ENCODE measurements around the gene CARHSP1. TPM values are rescaled to one million over a fixed set of nuclear protein-coding genes. Genes with fewer than 3 reads are reported as not detected.

Gene CARHSP1
- total RNA-seq, 1 donor from 2014 or later, result 61.5 TPM

GRCh38 chr16:8882725-8883377 lies 14.0 kb upstream of the CARHSP1 start:
- no peak overlapping the region for H3K9ac ChIP-seq (ENCODE audit: low read length)
- Mint-ChIP-seq H3K4me1 (ENCODE audit: low read depth, unreplicated experiment) (peaks cover 27% of the 10 kb centered on the region), H3K27ac (ENCODE audit: unreplicated experiment) (peak overlapping the region; percentile 47), H3K36me3 (ENCODE audit: low read depth, unreplicated experiment) (peaks cover 11% of the 10 kb centered on the region), H3K27me3 (ENCODE audit: low read depth, unreplicated experiment) (no peaks in the 10 kb centered on the region), H3K4me3 (ENCODE audit: unreplicated experiment) (no peak overlapping the region), H3K9me3 (ENCODE audit: unreplicated experiment) (no peaks in the 10 kb centered on the region)
- H3K27ac ChIP-seq (ENCODE audit: low read depth, low read length), result no peak overlapping the region
- no peak for DNase-seq (ENCODE audit: low read depth)
- no peaks in the 10 kb centered on the region for H3K9me3 ChIP-seq (ENCODE audit: insufficient read depth, low read depth, low read length)
- no peaks in the 10 kb centered on the region for H3K36me3 ChIP-seq (ENCODE audit: insufficient read depth, low read length)
- TF ChIP-seq CTCF (IDR thresholded peaks at IDR 0.05; ENCODE audit: insufficient read depth, low read depth, low read length), result no peak
- no peak for TF ChIP-seq EZH2 (IDR thresholded peaks at IDR 0.05; ENCODE audit: insufficient read depth, low read length)
- peaks cover 31% of the 10 kb centered on the region for H4K20me1 ChIP-seq (ENCODE audit: insufficient read depth, low read length)
- peaks cover 42% of the 10 kb centered on the region for H3K4me1 ChIP-seq (ENCODE audit: insufficient read depth, low read length)
- no peaks in the 10 kb centered on the region for H3K79me2 ChIP-seq (ENCODE audit: insufficient read depth, low read length)
- FAIRE-seq, result no peak
- H2AFZ ChIP-seq (ENCODE audit: low read depth, low read length), result no peak overlapping the region
- H3K4me2 ChIP-seq (ENCODE audit: low read length), result no peak overlapping the region
- no peak overlapping the region for H3K4me3 ChIP-seq (ENCODE audit: insufficient read depth, low read depth, low read length)
- no peaks in the 10 kb centered on the region for H3K27me3 ChIP-seq (ENCODE audit: insufficient read depth, low read length)

DNA sequence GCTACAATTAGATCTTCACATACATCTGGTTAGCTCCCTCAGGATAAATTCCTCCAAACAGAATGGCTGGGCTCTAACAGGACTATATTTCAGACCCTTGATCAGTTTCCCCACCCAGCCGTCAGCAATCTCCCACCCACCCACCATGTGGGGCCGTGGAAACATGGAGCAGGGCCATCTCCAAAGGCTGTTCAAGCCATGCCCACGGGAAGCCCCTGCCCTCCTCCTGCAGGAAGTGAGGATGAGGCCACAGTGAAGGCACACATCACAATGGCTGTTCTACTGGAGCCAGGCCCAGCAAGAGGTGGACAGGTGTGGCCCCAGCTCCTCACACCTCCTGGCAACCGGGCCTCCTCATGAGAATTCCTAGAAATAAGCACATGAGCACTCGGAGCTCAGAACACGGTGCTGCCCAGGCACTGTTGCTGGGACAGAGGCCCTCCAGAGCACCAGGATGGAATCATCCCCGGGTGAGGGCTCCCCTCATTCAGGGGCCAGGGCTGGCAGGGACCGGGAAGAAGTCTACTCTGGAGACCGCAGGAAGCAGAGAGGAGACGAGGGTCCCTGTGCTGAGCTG lies 13.3 kb upstream of the CARHSP1 start, which contains the start of gene LITAFD:
Gene LITAFD, plus strand, starts transcription at position 311 of the 577 bp plus-strand sequence. CDS start 2,005 bp downstream, outside the sequence.
- Histone ChIP-seq H3K4me3 (ENCODE audit: insufficient read depth, low read depth, low read length) (no peak within 1 kb of the TSS), H3K36me3 (ENCODE audit: insufficient read depth, low read length) (no peaks in the 10 kb centered on the region), H3K9ac (ENCODE audit: low read length) (no peak within 1 kb of the TSS), H3K27me3 (ENCODE audit: insufficient read depth, low read length) (no peaks in the 10 kb centered on the region), H3K79me2 (ENCODE audit: insufficient read depth, low read length) (no peaks in the 10 kb centered on the region), H2AFZ (ENCODE audit: low read depth, low read length) (no peak within 1 kb of the TSS), H3K9me3 (ENCODE audit: insufficient read depth, low read depth, low read length) (no peaks in the 10 kb centered on the region), H4K20me1 (ENCODE audit: insufficient read depth, low read length) (peaks cover 24% of the 10 kb centered on the region), H3K4me1 (ENCODE audit: insufficient read depth, low read length) (peaks cover 40% of the 10 kb centered on the region), H3K27ac (ENCODE audit: low read depth, low read length) (no peak within 1 kb of the TSS), H3K4me2 (ENCODE audit: low read length) (no peak within 1 kb of the TSS)
- Mint-ChIP-seq H3K27me3 (ENCODE audit: low read depth, unreplicated experiment) (no peaks in the 10 kb centered on the region), H3K9me3 (ENCODE audit: unreplicated experiment) (no peaks in the 10 kb centered on the region), H3K4me3 (ENCODE audit: unreplicated experiment) (no peak within 1 kb of the TSS), H3K36me3 (ENCODE audit: low read depth, unreplicated experiment) (peaks cover 8% of the 10 kb centered on the region), H3K27ac (ENCODE audit: unreplicated experiment) (peak within 1 kb of the TSS; percentile 47), H3K4me1 (ENCODE audit: low read depth, unreplicated experiment) (peaks cover 23% of the 10 kb centered on the region)
- FAIRE-seq (no peak), DNase-seq (ENCODE audit: low read depth) (no peak)
- TF ChIP-seq CTCF (IDR thresholded peaks at IDR 0.05; ENCODE audit: insufficient read depth, low read depth, low read length), result no peak
- TF ChIP-seq EZH2 (IDR thresholded peaks at IDR 0.05; ENCODE audit: insufficient read depth, low read length), result no peak
